Psoas muscle (tissue), 8 donors: Measurements from ENCODE around the gene DSTN. TPM values are rescaled to one million over a fixed set of nuclear protein-coding genes. Genes with fewer than 3 reads are reported as not detected.
A peak's percentile ranks its signal among the peaks of the same experiment; 100 is the strongest.

Experiments used
- ATAC-seq, 4 donors: fragments of 200-7000 bp; cut with Tn5 transposase; one replicate each; pipeline ENCODE4 v1.9.1; 2020; ENCODE audit warnings: moderate library complexity in 3 of 4, mild to moderate bottlenecking in 2 of 4
- DNase-seq, 2 donors: peaks; one replicate each; pipeline ENCODE4 v3.0.0-alpha.2; 2020
- H3K27ac ChIP-seq: fragments of 200-600 bp; one replicate; pipeline ENCODE4 v1.8.0; 2022
- H3K27me3 ChIP-seq, 3 donors: fragments of 200-600 bp in 1 of 3; one replicate each; pipeline versions ENCODE4 v1.6.1 to v1.8.0; 2013 to 2022; ENCODE audit warnings: low read length in 2 of 3, mild to moderate bottlenecking in 2 of 3, moderate library complexity in 1 of 3; ENCODE audit not compliant: insufficient read depth in 3 of 3
- H3K36me3 ChIP-seq, 2 donors: fragments of 200-600 bp in 1 of 2; one replicate each; pipeline versions ENCODE4 v1.6.1 to v1.8.0; 2013 to 2022; ENCODE audit warnings: low read depth in 1 of 2, mild to moderate bottlenecking in 1 of 2, moderate library complexity in 1 of 2; ENCODE audit not compliant: insufficient read depth in 1 of 2
- H3K4me1 ChIP-seq: fragments of 200-600 bp; one replicate; pipeline ENCODE4 v1.8.0; 2022
- H3K4me3 ChIP-seq: fragments of 200-600 bp; one replicate; pipeline ENCODE4 v1.8.0; 2022; ENCODE audit warnings: mild to moderate bottlenecking
- H3K9me3 ChIP-seq: fragments of 200-600 bp; one replicate; pipeline ENCODE4 v1.8.0; 2022
- CTCF ChIP-seq: fragments of 200-600 bp; IDR thresholded peaks from one replicate; pipeline ENCODE4 v1.8.0; 2022; ENCODE audit warnings: antibody characterized with exemption
- WGBS, 3 donors: extraction: QIAGEN DNeasy Blood & Tissue Kit; methylation state at CpG; one replicate each; pipeline versions ENCODE4 v1.1.6 to v1.1.7; 2013; 5-methylcytosine and 5-hydroxymethylcytosine counted together
- intact Hi-C, 2 donors: fragments of 100-400 bp; cut with DNase I; formaldehyde crosslinking; loops; one replicate each; pipeline versions ENCODE4 v1.11.0 to v1.14.2; 2022
- polyA plus RNA-seq, 3 donors: library from polyadenylated mRNA; stranded (reverse); fragments of 200-250 nt; gene quantifications; one replicate each; pipeline ENCODE4 v1.2.3, GENCODE V29; 2013
- total RNA-seq, 4 donors: library from RNA; stranded (reverse); fragmentation: NEBNext Ultra II Directional in 2 of 4; extraction: Animal tissue kit (Norgen Biotek cat#: 25700) in 2 of 4; gene quantifications; one replicate each; pipeline versions ENCODE4 v1.2.1 to v1.2.4, GENCODE V29; 2021 to 2023
- donor health status: healthy with polysubstance abuse.
- donor health status: DM: no; HTN: no; CAD: no; lungs with moderate emphysema.
- donor health status: Bipolar disorder and iron deficiency.
- donor health status: healthy.
- donor health status: DM: yes; HTN: yes; CAD: no.
- donor health status: DM: no; HTN: no; CAD: no.
- donor health status: DM: no; HTN: no; CAD: no.
- donor health status: DM: yes; HTN: yes; CAD: no.

DSTN gene
- total and polyA plus RNA-seq, 7 donors = 45.6 to 202 (median 82.3) TPM

- TF ChIP-seq CTCF = no peak
- Histone ChIP-seq H3K36me3 (peaks cover 0 to 78% of the 10 kb centered on the region in 2 donors), H3K9me3 (no peaks in the 10 kb centered on the region), H3K27me3 (no peaks in the 10 kb centered on the region), H3K4me3 (no peak overlapping the region), H3K4me1 (no peaks in the 10 kb centered on the region), H3K27ac (no peak overlapping the region)
- DNase-seq (peak in 1 of 2 donors; percentile 44), ATAC-seq (no peak)
- 92 to 93% (median 92%) methylated on average over 21 of the region's 21 CpGs for WGBS, 3 donors
- intact Hi-C loops = no loop called here
These were observed 59.8 kb downstream of the DSTN start for GRCh38 chr20:17629678-17630089.

GRCh38 chr20:17630151-17630805, 60.4 kb downstream of the DSTN start:
- ATAC-seq (no peak), DNase-seq (no peak)
- Histone ChIP-seq H3K4me3 (no peak overlapping the region), H3K36me3 (peaks cover 0 to 75% of the 10 kb centered on the region in 2 donors), H3K4me1 (no peaks in the 10 kb centered on the region), H3K27ac (no peak overlapping the region), H3K27me3 (no peaks in the 10 kb centered on the region), H3K9me3 (no peaks in the 10 kb centered on the region)
- intact Hi-C loops = no loop called here
- 84 to 87% (median 84%) methylated on average over 11 of the region's 11 CpGs for WGBS, 3 donors
- TF ChIP-seq CTCF = no peak

- no peaks in the 10 kb centered on the region for H3K9me3 ChIP-seq
- TF ChIP-seq CTCF = no peak
- H3K27ac ChIP-seq = no peak overlapping the region
- DNase-seq (no peak), ATAC-seq (no peak)
- no peaks in the 10 kb centered on the region for H3K27me3 ChIP-seq
- 92 to 93% (median 92%) methylated on average over 6 of the region's 6 CpGs for WGBS, 3 donors
- no peak overlapping the region for H3K4me3 ChIP-seq
- intact Hi-C loops = no loop called here
- peaks cover under 1% of the 10 kb centered on the region for H3K4me1 ChIP-seq
- H3K36me3 ChIP-seq = peaks cover 0 to 79% of the 10 kb centered on the region in 2 donors
These were observed 60.9 kb downstream of the DSTN start for GRCh38 chr20:17630806-17631195.

GRCh38 chr20:17631576-17632319, 61.9 kb downstream of the DSTN start:
- H3K27me3 ChIP-seq = no peaks in the 10 kb centered on the region
- no peak for TF ChIP-seq CTCF
- ATAC-seq (no peak), DNase-seq (no peak)
- WGBS, 3 donors = 89 to 94% (median 91%) methylated on average over 9 of the region's 9 CpGs
- H3K4me1 ChIP-seq = peaks cover 6% of the 10 kb centered on the region
- no peaks in the 10 kb centered on the region for H3K9me3 ChIP-seq
- intact Hi-C loops = no loop called here
- H3K36me3 ChIP-seq = peaks cover 0 to 78% of the 10 kb centered on the region in 2 donors
- no peak overlapping the region for H3K4me3 ChIP-seq
- no peak overlapping the region for H3K27ac ChIP-seq
